Measurements from ENCODE around the gene GNAL. TPM values are rescaled to one million over a fixed set of nuclear protein-coding genes. Genes with fewer than 3 reads are reported as not detected.

GNAL gene
- total and polyA plus RNA-seq, 2 experiments from 2014 or later = 7.5 to 21.6 TPM

GRCh38 chr18:11658019-11658418 lies 31.0 kb upstream of the GNAL start:
- Mint-ChIP-seq H3K36me3 (ENCODE audit: low read depth) (no peaks in the 10 kb centered on the region; the same call in 2 of the 3 replicates), H3K27ac (no peak overlapping the region), H3K4me1 (no peaks in the 10 kb centered on the region), H3K4me3 (no peak overlapping the region), H3K27me3 (ENCODE audit: insufficient read depth, low read depth, poor library complexity) (peaks cover 10% of the 10 kb centered on the region), H3K9me3 (no peaks in the 10 kb centered on the region)
- Histone ChIP-seq H3F3A (replicated peaks; ENCODE audit: low read depth) (no peaks in the 10 kb centered on the region), H2AFZ (no peak overlapping the region), H3K36me3 (ENCODE audit: insufficient read depth) (no peaks in the 10 kb centered on the region), H3K4me3 (no peak overlapping the region), H3K79me2 (replicated peaks; ENCODE audit: insufficient read depth) (no peaks in the 10 kb centered on the region), H3K4me1 (ENCODE audit: insufficient read depth) (no peaks in the 10 kb centered on the region), H3K27me3 (ENCODE audit: insufficient read depth) (no peaks in the 10 kb centered on the region), H4K20me1 (replicated peaks; ENCODE audit: insufficient read depth) (no peaks in the 10 kb centered on the region), H3K9me2 (ENCODE audit: insufficient read depth) (peaks cover 4% of the 10 kb centered on the region; the same call in 1 of the 2 replicates), H3K27ac (ENCODE audit: low read depth) (no peak overlapping the region), H3K4me2 (no peak overlapping the region)
- ATAC-seq (no peak), DNase-seq (ENCODE audit: low spot score) (no peak)
- TF ChIP-seq CTCF (conservative IDR thresholded peaks at IDR 0.05; ENCODE audit: low read depth in 2 of 2) = no peak
- no peak for TF ChIP-seq ZNF462 (CRISPR knock-in tag; IDR thresholded peaks at IDR 0.05)
- no peak for TF ChIP-seq ZNF331 (CRISPR knock-in tag; IDR thresholded peaks at IDR 0.05; ENCODE audit: low read depth)
- TF ChIP-seq REST (IDR thresholded peaks at IDR 0.05; ENCODE audit: unreplicated experiment) = no peak
- no peak for TF ChIP-seq CREB1 (CRISPR knock-in tag; IDR thresholded peaks at IDR 0.05; ENCODE audit: low read depth)
- no peak for TF ChIP-seq NANOG (IDR thresholded peaks at IDR 0.05; ENCODE audit: borderline replicate concordance)
- TF ChIP-seq ZNF114 (CRISPR knock-in tag; IDR thresholded peaks at IDR 0.05) = no peak
- TF ChIP-seq POLR2AphosphoS5 (IDR thresholded peaks at IDR 0.05; ENCODE audit: low read depth) = no peak
- TF ChIP-seq EZH2 (IDR thresholded peaks at IDR 0.05; ENCODE audit: low read depth, unreplicated experiment) = no peak
- no peak for TF ChIP-seq STAT1 (IDR thresholded peaks at IDR 0.05; ENCODE audit: unreplicated experiment)
- no peak for TF ChIP-seq JUNB (IDR thresholded peaks at IDR 0.05; ENCODE audit: unreplicated experiment)
- TF ChIP-seq ETS1 (IDR thresholded peaks at IDR 0.05) = no peak
- no peak for TF ChIP-seq EZH2phosphoT487 (IDR thresholded peaks at IDR 0.05; ENCODE audit: unreplicated experiment)

Data from GM23338 (cell line).